ENCODE results near the gene C3orf33. TPM values are rescaled to one million over a fixed set of nuclear protein-coding genes. Genes with fewer than 3 reads are reported as not detected.
"Not testable (repeated sequence)": the region's sequence is repeated elsewhere in the genome, so short reads cannot be mapped to it uniquely, and the experiment has no call there.

C3orf33 gene
- total RNA-seq, 4 donors from 2014 or later, result 1.5 to 3.7 TPM; not detected in 2

DNA sequence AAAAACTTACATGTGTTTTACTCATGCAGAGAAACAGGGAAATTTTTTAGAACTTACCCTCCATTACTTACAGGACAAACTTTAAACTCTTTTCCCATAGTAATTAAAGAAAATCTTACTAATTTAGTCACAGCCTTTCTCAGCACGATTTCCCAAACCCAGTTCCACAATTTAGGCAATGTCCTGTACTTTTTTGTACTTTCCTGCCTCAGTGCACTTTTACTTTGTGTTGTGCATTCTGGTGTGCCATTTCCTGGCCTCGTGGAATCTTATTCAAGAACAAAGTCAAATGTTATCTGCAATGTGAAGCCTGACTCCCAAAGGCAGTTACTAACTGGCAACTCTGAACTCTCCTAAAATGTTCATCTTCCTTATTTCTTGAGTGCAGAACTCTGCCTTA is 46.3 kb upstream of the C3orf33 start:
- Histone ChIP-seq H3K4me1 (peaks cover 25 to 65% (median 36%) of the 10 kb centered on the region in 4 donors), H3K27me3 (no peaks in the 10 kb centered on the region), H3K36me3 (no peaks in the 10 kb centered on the region), H3K4me3 (peak overlapping the region in 3 of 4 donors; percentile 71 to 91 (median 86)), H3K9me3 (no peaks in the 10 kb centered on the region), H3K27ac (no peak overlapping the region)
- no peak for DNase-seq
- in situ Hi-C loops (cut with MboI; ENCODE audit: low pct_ligation_motif_present in 1 of 4, low pct_unique_long_range_greater_than_20kb in 1 of 4, low sequenced_read_pairs in 3 of 4), result loop anchor here in 1 of 4 donors (25.0 kb wide), 1 partner anchor 1310 kb away; the partner anchor contains the start of gene CCNL1
- 7 to 15% methylated on average over 2 of the region's 2 CpGs for WGBS, 2 donors (ENCODE audit: low coverage in 1 of 2)
- intact Hi-C loops (cut with DNase I; ENCODE audit: low total_unique reads), result no loop called here
- TF ChIP-seq POLR2AphosphoS5 (IDR thresholded peaks at IDR 0.05), result no peak
- no peak for TF ChIP-seq EP300 (IDR thresholded peaks at IDR 0.05; ENCODE audit: low read depth)
- TF ChIP-seq POLR2A (IDR thresholded peaks at IDR 0.05), result no peak
- TF ChIP-seq, protein P1, sequence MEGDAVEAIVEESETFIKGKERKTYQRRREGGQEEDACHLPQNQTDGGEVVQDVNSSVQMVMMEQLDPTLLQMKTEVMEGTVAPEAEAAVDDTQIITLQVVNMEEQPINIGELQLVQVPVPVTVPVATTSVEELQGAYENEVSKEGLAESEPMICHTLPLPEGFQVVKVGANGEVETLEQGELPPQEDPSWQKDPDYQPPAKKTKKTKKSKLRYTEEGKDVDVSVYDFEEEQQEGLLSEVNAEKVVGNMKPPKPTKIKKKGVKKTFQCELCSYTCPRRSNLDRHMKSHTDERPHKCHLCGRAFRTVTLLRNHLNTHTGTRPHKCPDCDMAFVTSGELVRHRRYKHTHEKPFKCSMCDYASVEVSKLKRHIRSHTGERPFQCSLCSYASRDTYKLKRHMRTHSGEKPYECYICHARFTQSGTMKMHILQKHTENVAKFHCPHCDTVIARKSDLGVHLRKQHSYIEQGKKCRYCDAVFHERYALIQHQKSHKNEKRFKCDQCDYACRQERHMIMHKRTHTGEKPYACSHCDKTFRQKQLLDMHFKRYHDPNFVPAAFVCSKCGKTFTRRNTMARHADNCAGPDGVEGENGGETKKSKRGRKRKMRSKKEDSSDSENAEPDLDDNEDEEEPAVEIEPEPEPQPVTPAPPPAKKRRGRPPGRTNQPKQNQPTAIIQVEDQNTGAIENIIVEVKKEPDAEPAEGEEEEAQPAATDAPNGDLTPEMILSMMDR (IDR thresholded peaks at IDR 0.05), result no peak

DNA sequence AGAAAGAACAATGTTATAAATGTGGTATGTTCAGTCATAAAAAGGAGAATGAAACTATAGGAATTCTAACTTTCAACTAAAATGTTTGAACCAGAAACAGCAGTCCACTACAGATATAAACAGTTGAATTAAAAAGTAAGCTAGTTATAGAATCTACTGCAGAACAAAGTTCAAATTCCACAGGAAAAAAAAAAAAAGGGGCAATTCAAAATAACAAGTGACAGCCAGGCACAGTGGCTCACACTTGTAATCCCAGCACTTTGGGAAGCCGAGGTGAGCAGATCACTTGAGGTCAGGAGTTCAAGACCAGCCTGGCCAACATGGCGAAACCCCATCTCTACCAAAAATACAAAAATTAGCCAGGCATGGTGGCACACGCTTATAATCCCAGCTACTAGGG is 43.3 kb upstream of the C3orf33 start:
- H3K27me3 ChIP-seq; H3K4me3 ChIP-seq; DNase-seq; H3K27ac ChIP-seq; intact Hi-C loops (cut with DNase I; ENCODE audit: low total_unique reads); H3K36me3 ChIP-seq; H3K9me3 ChIP-seq; in situ Hi-C loops (cut with MboI; ENCODE audit: low pct_ligation_motif_present in 1 of 4, low pct_unique_long_range_greater_than_20kb in 1 of 4, low sequenced_read_pairs in 3 of 4): not testable (repeated sequence)
- H3K4me1 ChIP-seq, result peaks cover 25 to 71% (median 38%) of the 10 kb centered on the region in 4 donors
- 74% methylated on average over 3 of the region's 3 CpGs; no CpG with 5 or more reads in 1 of the 2 donors for WGBS, 2 donors (ENCODE audit: low coverage in 1 of 2)

DNA sequence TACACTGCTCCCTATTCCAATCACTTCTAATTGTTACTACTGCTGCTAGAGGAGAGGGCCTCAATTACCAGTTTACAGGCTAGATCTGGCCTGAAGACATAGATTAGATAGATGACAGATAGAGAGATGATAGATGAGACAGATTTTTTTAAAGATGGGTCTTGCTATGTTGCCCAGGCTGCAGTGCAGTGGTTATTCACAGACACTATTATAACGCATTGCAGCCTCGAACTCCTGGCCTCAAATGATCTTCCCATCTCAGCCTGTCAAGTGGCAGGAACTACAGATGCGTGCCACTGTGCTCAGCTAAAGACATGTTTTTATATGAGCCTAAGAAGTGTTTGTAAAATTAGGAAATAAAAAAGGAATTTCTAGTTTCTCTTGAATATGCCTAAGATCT is 41.9 kb upstream of the C3orf33 start:
- Histone ChIP-seq H3K9me3 (no peaks in the 10 kb centered on the region), H3K4me1 (peaks cover 25 to 66% (median 36%) of the 10 kb centered on the region in 4 donors), H3K4me3 (no peak overlapping the region), H3K27me3 (no peaks in the 10 kb centered on the region), H3K27ac (no peak overlapping the region), H3K36me3 (no peaks in the 10 kb centered on the region)
- no peak for TF ChIP-seq POLR2A (IDR thresholded peaks at IDR 0.05)
- no peak for TF ChIP-seq POLR2AphosphoS5 (IDR thresholded peaks at IDR 0.05)
- TF ChIP-seq, protein P1 (IDR thresholded peaks at IDR 0.05), result no peak
- no peak for TF ChIP-seq EP300 (IDR thresholded peaks at IDR 0.05; ENCODE audit: low read depth)
- intact Hi-C loops (cut with DNase I; ENCODE audit: low total_unique reads), result no loop called here
- WGBS, 2 donors (ENCODE audit: low coverage in 1 of 2), result 86 to 96% methylated on average over 1 to 3 of the region's 3 CpGs
- no peak for DNase-seq
- in situ Hi-C loops (cut with MboI; ENCODE audit: low pct_ligation_motif_present in 1 of 4, low pct_unique_long_range_greater_than_20kb in 1 of 4, low sequenced_read_pairs in 3 of 4), result no loop called here

GRCh38 chr3:155846119-155846518 is 40.0 kb upstream of the C3orf33 start:
- Histone ChIP-seq H3K36me3 (no peaks in the 10 kb centered on the region), H3K4me1 (peaks cover 8 to 47% (median 18%) of the 10 kb centered on the region in 4 donors), H3K27me3 (no peaks in the 10 kb centered on the region), H3K27ac (no peak overlapping the region), H3K4me3 (no peak overlapping the region), H3K9me3 (no peaks in the 10 kb centered on the region)
- intact Hi-C loops (cut with DNase I; ENCODE audit: low total_unique reads), result no loop called here
- 79 to 90% methylated on average over 3 of the region's 3 CpGs for WGBS, 2 donors (ENCODE audit: low coverage in 1 of 2)
- TF ChIP-seq, protein P1 (IDR thresholded peaks at IDR 0.05), result no peak
- TF ChIP-seq POLR2A (IDR thresholded peaks at IDR 0.05), result no peak
- no peak for TF ChIP-seq POLR2AphosphoS5 (IDR thresholded peaks at IDR 0.05)
- TF ChIP-seq EP300 (IDR thresholded peaks at IDR 0.05; ENCODE audit: low read depth), result no peak
- DNase-seq, result no peak
- in situ Hi-C loops (cut with MboI; ENCODE audit: low pct_ligation_motif_present in 1 of 4, low pct_unique_long_range_greater_than_20kb in 1 of 4, low sequenced_read_pairs in 3 of 4), result no loop called here

DNA sequence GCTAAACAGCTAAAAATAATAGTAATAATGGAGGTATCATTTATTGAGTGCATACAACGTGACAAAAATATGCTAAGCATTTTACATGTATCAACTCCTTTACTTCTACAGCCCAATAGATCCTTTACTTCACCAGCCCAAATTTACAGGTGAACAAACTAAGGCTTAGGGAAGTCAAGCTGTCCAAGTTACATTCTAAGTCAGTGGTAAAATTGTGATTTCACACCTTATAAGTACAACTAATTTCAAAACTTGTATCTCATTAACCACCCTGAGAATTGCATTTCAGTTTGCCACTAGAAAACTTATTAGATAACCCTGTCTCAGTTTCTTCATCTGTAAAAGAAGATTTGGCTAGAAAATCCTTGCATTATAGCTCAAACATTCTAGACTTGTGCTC is 37.5 kb upstream of the C3orf33 start:
- Histone ChIP-seq H3K27me3 (no peaks in the 10 kb centered on the region), H3K4me3 (no peak overlapping the region), H3K27ac (no peak overlapping the region), H3K36me3 (no peaks in the 10 kb centered on the region), H3K9me3 (no peaks in the 10 kb centered on the region), H3K4me1 (peaks cover 0 to 21% (median 2%) of the 10 kb centered on the region in 4 donors)
- in situ Hi-C loops (cut with MboI; ENCODE audit: low pct_ligation_motif_present in 1 of 4, low pct_unique_long_range_greater_than_20kb in 1 of 4, low sequenced_read_pairs in 3 of 4), result no loop called here
- intact Hi-C loops (cut with DNase I; ENCODE audit: low total_unique reads), result no loop called here
- no peak for DNase-seq
- WGBS, 2 donors (ENCODE audit: low coverage in 1 of 2), result 57 to 67% methylated on average over 1 of the region's 1 CpG
- TF ChIP-seq, protein P1 (IDR thresholded peaks at IDR 0.05), result no peak
